Measurements from ENCODE around the gene PCDHA9.
"Not testable (repeated sequence)": the region's sequence is repeated elsewhere in the genome, so short reads cannot be mapped to it uniquely, and the experiment has no call there.

PCDHA9 gene

GRCh38 chr5:140833993-140834392, 14.2 kb upstream of the PCDHA9 start, which contains the start of gene PCDHA7:
Gene PCDHA7, plus strand, starts transcription at chr5:140834269. Its CDS starts 115 bp downstream, at chr5:140834384.
- H3K4me3 ChIP-seq (ENCODE audit: low read depth, low read length), result no peak within 1 kb of the TSS
- TF ChIP-seq CTCF (IDR thresholded peaks at IDR 0.05; ENCODE audit: borderline replicate concordance, insufficient read depth, low read depth, low read length), result no peak

GRCh38 chr5:140834439-140835008, 13.7 kb upstream of the PCDHA9 start:
- H3K4me3 ChIP-seq (ENCODE audit: low read depth, low read length), result not testable (repeated sequence)

DNA sequence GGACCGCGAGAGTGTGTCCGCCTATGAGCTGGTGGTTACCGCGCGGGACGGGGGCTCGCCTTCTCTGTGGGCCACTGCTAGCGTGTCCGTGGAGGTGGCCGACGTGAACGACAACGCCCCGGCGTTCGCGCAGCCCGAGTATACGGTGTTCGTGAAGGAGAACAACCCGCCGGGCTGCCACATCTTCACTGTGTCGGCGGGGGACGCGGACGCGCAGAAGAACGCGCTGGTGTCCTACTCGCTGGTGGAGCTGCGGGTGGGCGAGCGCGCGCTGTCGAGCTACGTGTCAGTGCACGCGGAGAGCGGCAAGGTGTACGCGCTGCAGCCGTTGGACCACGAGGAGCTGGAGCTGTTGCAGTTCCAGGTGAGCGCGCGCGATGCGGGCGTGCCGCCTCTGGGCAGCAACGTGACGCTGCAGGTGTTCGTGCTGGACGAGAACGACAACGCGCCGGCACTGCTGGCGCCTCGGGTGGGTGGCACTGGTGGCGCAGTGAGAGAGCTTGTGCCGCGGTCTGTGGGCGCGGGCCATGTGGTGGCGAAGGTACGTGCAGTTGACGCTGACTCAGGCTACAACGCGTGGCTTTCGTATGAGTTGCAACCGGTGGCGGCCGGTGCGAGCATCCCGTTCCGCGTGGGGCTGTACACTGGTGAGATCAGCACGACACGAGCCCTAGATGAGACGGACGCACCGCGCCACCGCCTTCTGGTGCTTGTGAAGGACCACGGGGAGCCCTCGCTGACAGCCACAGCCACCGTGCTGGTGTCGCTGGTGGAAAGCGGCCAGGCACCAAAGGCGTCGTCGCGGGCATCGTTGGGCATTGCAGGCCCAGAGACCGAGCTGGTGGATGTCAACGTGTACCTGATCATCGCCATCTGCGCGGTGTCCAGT, 12.3 kb upstream of the PCDHA9 start:
- no peak for TF ChIP-seq CTCF (IDR thresholded peaks at IDR 0.05; ENCODE audit: borderline replicate concordance, insufficient read depth, low read depth, low read length)
- no peak overlapping the region for H3K4me3 ChIP-seq (ENCODE audit: low read depth, low read length)

- no peak for TF ChIP-seq CTCF (IDR thresholded peaks at IDR 0.05; ENCODE audit: borderline replicate concordance, insufficient read depth, low read depth, low read length)
- no peak within 1 kb of the TSS for H3K4me3 ChIP-seq (ENCODE audit: low read depth, low read length)
Observed at GRCh38 chr5:140840978-140841962, 6.9 kb upstream of the PCDHA9 start, which contains the start of gene PCDHA8. Gene PCDHA8, plus strand, starts transcription at chr5:140841187. Its CDS starts 135 bp downstream, at chr5:140841322.

DNA sequence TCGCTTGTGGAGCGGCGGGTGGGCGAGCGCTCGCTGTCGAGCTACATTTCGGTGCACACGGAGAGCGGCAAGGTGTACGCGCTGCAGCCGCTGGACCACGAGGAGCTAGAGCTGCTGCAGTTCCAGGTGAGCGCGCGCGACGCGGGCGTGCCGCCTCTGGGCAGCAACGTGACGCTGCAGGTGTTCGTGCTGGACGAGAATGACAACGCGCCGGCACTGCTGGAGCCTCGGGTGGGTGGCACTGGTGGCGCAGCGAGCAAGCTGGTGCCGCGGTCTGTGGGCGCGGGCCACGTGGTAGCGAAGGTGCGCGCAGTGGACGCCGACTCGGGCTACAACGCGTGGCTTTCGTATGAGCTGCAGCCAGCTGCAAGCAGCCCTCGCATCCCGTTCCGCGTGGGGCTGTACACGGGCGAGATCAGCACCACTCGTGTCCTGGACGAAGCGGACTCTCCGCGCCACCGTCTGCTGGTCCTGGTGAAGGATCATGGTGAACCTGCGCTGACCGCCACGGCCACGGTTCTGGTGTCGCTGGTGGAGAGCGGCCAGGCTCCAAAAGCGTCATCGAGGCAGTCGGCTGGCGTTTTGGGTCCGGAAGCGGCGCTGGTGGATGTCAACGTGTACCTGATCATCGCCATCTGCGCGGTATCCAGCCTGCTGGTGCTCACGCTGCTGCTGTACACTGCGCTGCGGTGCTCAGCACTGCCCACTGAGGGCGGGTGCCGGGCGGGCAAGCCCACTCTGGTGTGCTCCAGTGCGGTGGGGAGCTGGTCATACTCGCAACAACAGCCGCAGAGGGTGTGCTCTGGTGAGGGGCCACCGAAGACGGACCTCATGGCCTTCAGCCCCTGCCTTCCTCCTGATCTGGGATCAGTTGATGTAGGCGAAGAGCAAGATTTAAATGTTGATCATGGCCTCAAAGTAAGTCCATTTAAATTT, 5.1 kb upstream of the PCDHA9 start:
- TF ChIP-seq CTCF (IDR thresholded peaks at IDR 0.05; ENCODE audit: borderline replicate concordance, insufficient read depth, low read depth, low read length), result no peak
- no peak overlapping the region for H3K4me3 ChIP-seq (ENCODE audit: low read depth, low read length)

DNA sequence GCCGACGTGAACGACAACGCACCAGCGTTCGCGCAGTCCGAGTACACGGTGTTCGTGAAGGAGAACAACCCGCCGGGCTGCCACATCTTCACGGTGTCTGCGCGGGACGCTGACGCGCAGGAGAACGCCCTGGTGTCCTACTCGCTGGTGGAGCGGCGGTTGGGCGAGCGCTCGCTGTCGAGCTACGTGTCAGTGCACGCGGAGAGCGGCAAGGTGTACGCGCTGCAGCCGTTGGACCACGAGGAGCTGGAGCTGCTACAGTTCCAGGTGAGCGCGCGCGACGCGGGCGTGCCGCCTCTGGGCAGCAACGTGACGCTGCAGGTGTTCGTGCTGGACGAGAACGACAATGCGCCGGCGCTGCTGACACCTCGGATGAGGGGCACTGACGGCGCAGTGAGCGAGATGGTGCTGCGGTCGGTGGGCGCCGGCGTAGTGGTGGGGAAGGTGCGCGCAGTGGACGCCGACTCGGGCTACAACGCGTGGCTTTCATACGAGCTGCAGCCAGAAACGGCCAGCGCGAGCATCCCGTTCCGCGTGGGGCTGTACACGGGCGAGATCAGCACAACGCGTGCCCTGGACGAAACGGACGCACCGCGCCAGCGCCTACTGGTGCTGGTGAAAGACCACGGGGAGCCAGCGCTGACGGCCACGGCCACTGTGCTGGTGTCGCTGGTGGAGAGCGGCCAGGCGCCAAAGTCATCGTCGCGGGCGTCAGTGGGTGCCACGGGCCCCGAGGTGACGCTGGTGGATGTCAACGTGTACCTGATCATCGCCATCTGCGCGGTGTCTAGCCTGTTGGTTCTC, 1.9 kb downstream of the PCDHA9 start:
- not testable (repeated sequence) for H3K4me3 ChIP-seq (ENCODE audit: low read depth, low read length)
